ENCODE measurements around the gene MYADML2.

Gene MYADML2

GRCh38 chr17:81978524-81979298, 31.7 kb upstream of the MYADML2 start:
- no peak for DNase-seq (ENCODE audit: low read depth)

- peak; percentile 90 for DNase-seq (ENCODE audit: low read depth)
These were observed 30.3 kb upstream of the MYADML2 start, which contains the start of gene ASPSCR1 for GRCh38 chr17:81977211-81977808. ASPSCR1 (plus strand) TSS chr17:81977629; CDS start chr17:81977647, 18 bp downstream.

GRCh38 chr17:81976332-81977210, 29.5 kb upstream of the MYADML2 start:
- peak; percentile 35 for DNase-seq (ENCODE audit: low read depth)

- DNase-seq (ENCODE audit: low read depth) = no peak
These were observed 26.4 kb upstream of the MYADML2 start for GRCh38 chr17:81973432-81973831.

GRCh38 chr17:81968850-81969812, 22.1 kb upstream of the MYADML2 start:
- no peak for DNase-seq (ENCODE audit: low read depth)

GRCh38 chr17:81968396-81968745, 21.3 kb upstream of the MYADML2 start:
- DNase-seq (ENCODE audit: low read depth) = no peak

- peak; percentile 62 for DNase-seq (ENCODE audit: low read depth)
These were observed 20.7 kb upstream of the MYADML2 start for GRCh38 chr17:81967533-81968395.

GRCh38 chr17:81967244-81967532, 20.2 kb upstream of the MYADML2 start:
- DNase-seq (ENCODE audit: low read depth) = no peak

GRCh38 chr17:81966343-81967243, 19.6 kb upstream of the MYADML2 start:
- no peak for DNase-seq (ENCODE audit: low read depth)

GRCh38 chr17:81964081-81964849, 17.2 kb upstream of the MYADML2 start:
- DNase-seq (ENCODE audit: low read depth) = no peak

GRCh38 chr17:81962499-81963441, 15.7 kb upstream of the MYADML2 start:
- no peak for DNase-seq (ENCODE audit: low read depth)

- no peak for DNase-seq (ENCODE audit: low read depth)
These were observed 14.8 kb upstream of the MYADML2 start for GRCh38 chr17:81961521-81962498.

- no peak for DNase-seq (ENCODE audit: low read depth)
These were observed 14.1 kb upstream of the MYADML2 start, which contains the start of gene NOTUM for GRCh38 chr17:81961087-81961511. NOTUM (minus strand) TSS chr17:81961187; CDS start chr17:81960909, 278 bp downstream.

GRCh38 chr17:81960130-81960958, 13.3 kb upstream of the MYADML2 start:
- no peak for DNase-seq (ENCODE audit: low read depth)

- DNase-seq (ENCODE audit: low read depth) = peak; percentile 67
These were observed 12.5 kb upstream of the MYADML2 start for GRCh38 chr17:81959362-81960129.
